NCI-H345 treated with DMSO at 0.1 percent for 48 hours (cell line): Measurements from ENCODE around the gene DUSP22.

Experiments
- DNase-seq: peaks from one replicate; lab custom pipeline; 2025; ENCODE audit not compliant: unreplicated experiment; lab: John Stamatoyannopoulos, UW

Gene DUSP22

DNA sequence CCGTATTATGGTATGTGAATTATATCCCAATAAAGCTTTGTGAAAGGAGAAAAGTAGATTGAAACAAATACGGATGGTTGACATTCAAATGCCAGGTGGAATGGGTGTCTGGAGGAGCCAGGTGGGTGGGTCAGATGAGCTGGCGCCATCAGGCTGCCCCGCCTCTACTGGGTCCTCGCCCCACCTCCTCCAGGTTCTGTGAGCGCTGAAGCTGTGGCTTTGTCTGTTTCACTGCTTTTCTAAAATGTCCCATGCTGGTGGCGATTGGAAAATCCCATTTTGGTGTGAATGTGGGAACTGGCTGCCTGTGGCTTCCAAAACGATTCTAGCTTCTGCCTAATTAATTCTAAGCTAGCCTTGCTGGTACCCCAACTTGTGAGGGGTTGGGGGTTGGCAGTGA, 16.5 kb downstream of the DUSP22 start:
- no peak for DNase-seq

DNA sequence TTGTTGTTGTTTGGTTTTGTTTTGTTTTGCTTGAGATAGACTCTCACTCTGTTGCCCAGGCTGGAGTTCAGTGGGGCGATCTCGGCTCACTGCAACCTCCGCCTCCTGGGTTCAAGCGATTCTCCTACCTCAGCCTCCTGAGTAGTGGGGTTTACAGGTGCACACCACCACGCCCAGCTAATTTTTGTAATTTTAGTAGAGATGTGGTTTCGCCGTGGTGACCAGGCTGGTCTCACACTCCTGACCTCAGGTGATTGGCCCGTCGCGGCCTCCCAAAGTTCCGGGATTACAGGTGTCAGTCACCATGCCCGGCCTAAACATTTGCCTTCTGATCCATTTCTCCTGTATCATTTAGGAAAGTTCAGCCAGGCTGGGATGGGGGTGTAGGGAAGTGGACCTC, 17.7 kb downstream of the DUSP22 start:
- no peak for DNase-seq

DNA sequence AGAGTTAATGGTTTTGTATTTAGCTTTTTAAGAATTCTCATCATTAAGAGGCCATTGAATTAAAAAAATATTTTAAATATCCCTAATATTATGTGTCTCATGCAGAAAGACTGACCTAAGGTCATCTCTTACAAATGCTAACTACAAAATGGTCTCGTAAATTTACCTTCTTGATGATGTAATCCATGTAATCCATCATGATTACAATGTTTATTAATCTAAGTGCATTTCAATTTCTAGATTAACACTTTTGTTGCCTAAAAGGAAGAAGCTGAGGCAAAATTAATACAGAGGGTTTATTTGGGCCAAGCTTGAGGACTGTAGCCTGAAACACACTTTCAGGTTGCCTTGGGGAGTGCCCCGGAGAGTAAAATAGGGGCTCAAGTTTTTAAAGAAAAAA, 18.4 kb downstream of the DUSP22 start:
- no peak for DNase-seq

GRCh38 chr6:311679-312220, 19.5 kb downstream of the DUSP22 start:
- no peak for DNase-seq

GRCh38 chr6:313087-313486, 20.8 kb downstream of the DUSP22 start:
- DNase-seq = no peak

DNA sequence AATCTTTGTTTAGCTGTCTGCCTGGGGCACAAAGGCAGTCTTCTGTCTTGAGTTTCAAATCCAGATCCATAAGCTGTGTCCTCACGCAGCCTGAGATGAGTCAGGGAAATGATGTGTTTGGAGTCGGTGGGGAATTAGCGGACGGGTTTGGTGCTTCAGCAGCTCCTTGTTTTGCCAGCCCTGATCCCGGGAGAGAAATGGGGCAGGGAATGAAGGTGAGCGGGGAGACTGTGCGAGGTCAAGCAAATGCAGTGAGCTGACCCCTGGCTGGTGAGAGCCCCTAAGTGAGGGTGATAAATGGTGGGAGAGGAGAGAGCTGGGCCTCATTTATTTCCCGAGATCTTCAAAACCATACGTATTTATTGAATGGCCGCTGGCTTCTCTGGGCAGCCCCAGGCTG, 21.6 kb downstream of the DUSP22 start:
- no peak for DNase-seq

GRCh38 chr6:314377-314776, 22.1 kb downstream of the DUSP22 start:
- no peak for DNase-seq

DNA sequence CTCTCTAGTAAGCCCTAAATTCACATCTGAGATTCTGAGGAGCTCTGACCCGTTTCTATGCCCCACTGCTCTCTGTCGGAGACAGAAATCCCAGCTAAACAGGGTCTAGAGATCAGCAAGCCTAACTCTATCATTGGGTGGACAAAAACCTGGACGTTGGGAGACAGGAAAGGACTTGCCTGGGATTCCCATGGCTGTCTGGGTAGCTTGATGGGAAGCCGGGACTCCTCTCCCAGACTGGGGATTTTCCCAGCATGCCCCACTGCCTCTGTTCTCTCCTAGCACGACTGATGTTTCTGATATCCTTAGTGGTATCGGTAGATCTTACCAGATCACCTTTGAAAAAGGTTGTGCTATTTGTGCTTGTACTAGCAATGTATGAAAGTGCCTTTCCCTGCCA, 22.9 kb downstream of the DUSP22 start:
- no peak for DNase-seq

DNA sequence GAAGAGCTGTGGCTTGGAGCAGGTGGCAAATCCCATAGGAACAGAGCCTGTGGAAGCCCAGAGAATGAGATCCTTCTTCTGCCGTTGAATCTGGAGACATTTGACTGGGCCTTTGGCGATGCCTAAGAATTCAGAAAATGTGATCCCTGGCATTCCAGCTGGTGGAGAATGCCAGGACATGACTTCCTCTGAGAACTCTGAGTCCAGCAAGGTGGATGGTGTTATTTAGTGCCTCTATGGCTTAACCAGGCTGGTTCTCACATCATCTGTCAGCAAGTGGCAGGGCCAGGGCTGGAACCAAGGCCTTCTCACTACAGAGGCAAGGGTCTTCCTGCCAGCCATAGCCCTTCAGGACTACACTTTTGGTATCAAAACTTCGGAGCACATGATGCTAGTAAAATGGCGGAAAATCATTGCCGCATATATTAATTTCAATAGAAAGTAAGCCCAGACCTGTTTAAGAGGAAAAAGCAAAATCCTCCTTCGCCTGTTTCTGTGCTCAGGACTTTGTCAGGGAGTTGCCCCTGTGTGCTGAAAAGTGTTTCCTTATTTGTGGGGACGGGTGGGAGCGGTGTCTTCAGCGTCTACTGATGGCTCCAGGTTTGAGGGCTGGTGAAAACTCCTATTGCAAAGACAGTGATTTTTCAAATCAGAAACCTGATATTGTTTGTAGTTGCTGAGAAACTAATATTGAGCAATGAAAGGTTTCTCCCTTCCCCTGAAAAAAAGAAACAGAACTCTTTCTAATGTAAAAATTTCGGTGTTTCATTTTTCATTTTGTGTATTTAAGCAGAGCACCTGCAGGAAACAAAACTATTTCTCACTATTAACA, 23.9 kb downstream of the DUSP22 start:
- DNase-seq = no peak

GRCh38 chr6:316753-317038, 24.4 kb downstream of the DUSP22 start:
- DNase-seq = no peak

DNA sequence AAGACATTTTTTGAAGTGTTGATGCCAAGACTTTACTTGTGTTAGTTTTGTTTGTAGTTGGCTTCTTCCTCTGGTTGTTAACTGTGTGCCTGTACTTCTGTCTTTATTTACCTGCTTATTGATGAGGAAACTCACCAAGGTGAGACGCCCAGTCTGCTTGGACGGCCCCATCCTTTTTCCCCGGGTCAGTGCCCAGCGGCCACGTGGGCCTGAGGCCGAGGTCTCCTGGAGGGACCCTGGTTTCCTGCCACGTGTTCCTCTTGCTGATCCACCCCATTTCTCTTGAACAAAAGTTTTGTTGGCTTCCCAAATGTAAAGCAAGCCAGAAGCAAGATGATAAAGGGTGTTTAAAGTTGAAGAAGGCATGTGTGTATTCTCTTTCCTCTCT, 24.8 kb downstream of the DUSP22 start:
- no peak for DNase-seq

DNA sequence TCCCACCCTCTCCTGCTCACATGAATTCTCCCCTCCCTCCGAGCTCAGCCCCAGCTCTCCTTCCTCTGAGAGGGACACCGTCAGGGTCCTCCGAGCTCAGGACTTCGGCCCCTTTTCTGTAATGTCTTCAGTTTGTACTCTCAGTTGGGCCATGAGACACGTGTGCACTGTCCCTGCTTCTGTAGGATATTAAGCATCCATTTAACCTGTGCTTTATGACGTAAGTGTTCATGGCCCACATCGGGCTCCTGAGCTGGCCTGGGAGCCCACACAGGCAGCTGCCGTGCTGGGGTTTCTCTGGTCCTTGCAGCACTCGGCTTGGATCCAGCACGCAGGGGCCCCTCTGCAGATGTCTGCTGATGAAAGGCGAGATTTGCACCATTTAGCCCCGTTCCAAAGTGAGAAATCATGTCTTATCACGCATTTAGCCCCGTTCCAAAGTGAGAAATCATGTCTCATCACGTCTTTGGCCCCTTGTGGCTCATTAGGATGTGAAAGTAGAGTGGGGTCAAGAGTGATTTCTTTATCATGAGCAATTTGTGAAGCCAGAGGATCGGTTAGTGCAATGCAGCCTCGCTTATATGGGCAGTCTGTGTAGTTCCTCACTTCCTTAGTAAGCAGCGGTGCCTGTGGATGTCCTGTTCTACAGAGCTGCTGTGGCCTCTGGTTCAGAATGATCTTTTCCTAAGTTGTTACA, 25.3 kb downstream of the DUSP22 start:
- DNase-seq = no peak

- no peak for DNase-seq
Observed at GRCh38 chr6:318243-318890, 26.1 kb downstream of the DUSP22 start.

- DNase-seq = no peak
Observed at GRCh38 chr6:319177-320131, 27.2 kb downstream of the DUSP22 start.

GRCh38 chr6:320351-321157, 28.3 kb downstream of the DUSP22 start:
- no peak for DNase-seq

DNA sequence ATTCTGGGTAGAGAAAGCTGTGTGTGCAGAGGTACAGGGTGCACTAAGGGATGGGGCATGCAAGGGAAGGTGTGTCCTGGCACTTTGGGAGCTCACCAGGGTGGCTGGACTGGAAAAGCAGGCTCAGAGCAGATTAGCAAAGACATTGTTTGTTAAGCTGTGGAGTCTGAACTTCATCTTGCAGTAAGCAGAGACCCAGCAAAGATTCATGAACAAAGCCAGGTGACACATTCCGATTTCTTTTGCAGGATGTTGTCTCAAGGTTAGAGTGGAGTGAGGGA, 28.8 kb downstream of the DUSP22 start:
- DNase-seq = no peak

GRCh38 chr6:321536-322258, 29.4 kb downstream of the DUSP22 start:
- no peak for DNase-seq

GRCh38 chr6:322259-322930, 30.1 kb downstream of the DUSP22 start:
- DNase-seq = no peak
